GM23338 (cell line): ENCODE results near the gene EXPH5. TPM values are rescaled to one million over a fixed set of nuclear protein-coding genes. Genes with fewer than 3 reads are reported as not detected.

Experiments
- ATAC-seq: fragments of 200-7000 bp; cut with Tn5 transposase; 3 replicates; pipeline ENCODE4 v1.9.1; 2020
- DNase-seq: peaks from one replicate; pipeline ENCODE4 v3.0.0-alpha.2; 2015; ENCODE audit warnings: low spot score
- H2AFZ ChIP-seq: fragments of 200-600 bp; sonication (generic); 2 replicates; pipeline ENCODE4 v1.8.0; 2016; ENCODE audit warnings: antibody characterized with exemption, mild to moderate bottlenecking, moderate library complexity
- H3F3A ChIP-seq: fragments of 200-600 bp; sonication (generic); replicated peaks from 2 replicates; pipeline ENCODE4 v1.8.0; 2017; ENCODE audit warnings: antibody characterized with exemption, mixed run types, low read depth
- H3K27ac ChIP-seq: fragments of 200-600 bp; sonication (generic); 2 replicates; pipeline ENCODE4 v1.6.1; 2016; ENCODE audit warnings: low read depth
- H3K27me3 ChIP-seq: fragments of 200-600 bp; sonication (generic); 2 replicates; pipeline ENCODE4 v1.8.0; 2016; ENCODE audit warnings: mild to moderate bottlenecking, mixed run types, moderate library complexity; ENCODE audit not compliant: insufficient read depth
- H3K36me3 ChIP-seq: fragments of 200-600 bp; sonication (generic); 2 replicates; pipeline ENCODE4 v1.8.0; 2016; ENCODE audit warnings: mild to moderate bottlenecking; ENCODE audit not compliant: insufficient read depth
- H3K4me1 ChIP-seq: fragments of 200-600 bp; sonication (generic); 2 replicates; pipeline ENCODE4 v1.8.0; 2016; ENCODE audit warnings: mild to moderate bottlenecking, moderate library complexity; ENCODE audit not compliant: insufficient read depth
- H3K4me2 ChIP-seq: fragments of 200-600 bp; sonication (generic); 2 replicates; pipeline ENCODE4 v1.7.1; 2017; ENCODE audit warnings: mixed run types
- H3K4me3 ChIP-seq: fragments of 200-600 bp; sonication (generic); 2 replicates; pipeline ENCODE4 v1.6.1; 2016; ENCODE audit warnings: mixed run types
- H3K79me2 ChIP-seq: fragments of 200-600 bp; sonication (generic); replicated peaks from 2 replicates; pipeline ENCODE4 v1.8.0; 2017; ENCODE audit warnings: mild to moderate bottlenecking; ENCODE audit not compliant: insufficient read depth
- H3K9me2 ChIP-seq: fragments of 200-600 bp; sonication (generic); 2 replicates; pipeline ENCODE4 v1.8.0; 2017; ENCODE audit not compliant: insufficient read depth
- H4K20me1 ChIP-seq: fragments of 200-600 bp; sonication (generic); replicated peaks from 2 replicates; pipeline ENCODE4 v1.8.0; 2017; ENCODE audit warnings: mild to moderate bottlenecking; ENCODE audit not compliant: insufficient read depth
- H3K27ac Mint-ChIP-seq: 2 replicates; pipeline ENCODE4 v1.8.0; 2020; ENCODE audit warnings: inconsistent platforms, mild to moderate bottlenecking, moderate library complexity, mixed read lengths
- H3K27me3 Mint-ChIP-seq: 3 replicates; pipeline ENCODE4 v1.8.0; 2022; ENCODE audit warnings: low read depth, mild to moderate bottlenecking, moderate library complexity, mixed read lengths, inconsistent platforms; ENCODE audit not compliant: insufficient read depth, poor library complexity
- H3K36me3 Mint-ChIP-seq: 3 replicates; pipeline ENCODE4 v1.8.0; 2021; ENCODE audit warnings: low read depth, mild to moderate bottlenecking, inconsistent platforms, moderate library complexity, mixed read lengths
- H3K4me1 Mint-ChIP-seq: 3 replicates; pipeline ENCODE4 v1.8.0; 2020; ENCODE audit warnings: mild to moderate bottlenecking, inconsistent platforms, mixed read lengths
- H3K4me3 Mint-ChIP-seq: 3 replicates; pipeline ENCODE4 v1.8.0; 2021; ENCODE audit warnings: moderate library complexity, mild to moderate bottlenecking, inconsistent platforms, mixed read lengths
- H3K9me3 Mint-ChIP-seq: 3 replicates; pipeline ENCODE4 v1.8.0; 2020; ENCODE audit warnings: moderate library complexity, mild to moderate bottlenecking, inconsistent platforms, mixed read lengths
- ETS1 ChIP-seq: IDR thresholded peaks from 2 replicates; pipeline ENCODE4 v1.6.1; 2016; ENCODE audit warnings: antibody characterized with exemption
- EZH2 ChIP-seq: fragments of 200-600 bp; sonication (generic); IDR thresholded peaks from one replicate; pipeline ENCODE4 v1.8.0; 2017; ENCODE audit warnings: antibody characterized with exemption, mild to moderate bottlenecking, low read depth; ENCODE audit not compliant: unreplicated experiment
- EZH2phosphoT487 ChIP-seq: fragments of 200-600 bp; sonication (generic); IDR thresholded peaks from one replicate; pipeline ENCODE4 v1.8.1; 2018; ENCODE audit warnings: antibody characterized with exemption; ENCODE audit not compliant: unreplicated experiment
- JUNB ChIP-seq: IDR thresholded peaks from one replicate; pipeline ENCODE4 v1.6.1; 2016; ENCODE audit warnings: antibody characterized with exemption; ENCODE audit not compliant: unreplicated experiment
- NANOG ChIP-seq: IDR thresholded peaks from 2 replicates; pipeline ENCODE4 v1.6.1; 2016; ENCODE audit warnings: antibody characterized with exemption, borderline replicate concordance
- POLR2AphosphoS5 ChIP-seq: IDR thresholded peaks from 2 replicates; pipeline ENCODE4 v1.6.1; 2016; ENCODE audit warnings: antibody characterized with exemption, low read depth
- REST ChIP-seq: IDR thresholded peaks from one replicate; pipeline ENCODE4 v1.6.1; 2018; ENCODE audit warnings: antibody characterized with exemption; ENCODE audit not compliant: unreplicated experiment
- STAT1 ChIP-seq: IDR thresholded peaks from one replicate; pipeline ENCODE4 v1.6.1; 2016; ENCODE audit warnings: antibody characterized with exemption; ENCODE audit not compliant: unreplicated experiment
- ZNF114 ChIP-seq: fragments of 250-450 bp; sonication (Bioruptor Pico); IDR thresholded peaks from 2 replicates; pipeline ENCODE4 v1.5.0; 2020; ENCODE audit warnings: mild to moderate bottlenecking, moderate library complexity
- ZNF331 ChIP-seq: fragments of 250-450 bp; sonication (Bioruptor Pico); IDR thresholded peaks from 2 replicates; pipeline ENCODE4 v1.5.0; 2020; ENCODE audit warnings: low read depth, mild to moderate bottlenecking, moderate library complexity
- ZNF462 ChIP-seq: fragments of 250-450 bp; sonication (Bioruptor Pico); IDR thresholded peaks from 2 replicates; pipeline ENCODE4 v1.5.0; 2020; ENCODE audit warnings: mild to moderate bottlenecking, moderate library complexity
- polyA plus RNA-seq: library from polyadenylated mRNA; unstranded; fragments of >200 nt; fragmentation: Nextera tagmentation; extraction: Ambion mirVana; gene quantifications from 2 replicates; pipeline ENCODE4 v1.2.1, GENCODE V29; 2016
- total RNA-seq: library from RNA; depleted of rRNA; stranded (reverse); fragments of >200 nt; shearing (Covaris generic); gene quantifications from 2 replicates; pipeline ENCODE4 v1.2.3, GENCODE V29; 2014

The EXPH5 gene
- total and polyA plus RNA-seq, 2 experiments from 2014 or later = 3.6 to 12.6 TPM

GRCh38 chr11:108511851-108512474, 81.6 kb downstream of the EXPH5 start (continued):
- TF ChIP-seq ZNF462 (no peak), ZNF331 (CRISPR knock-in tag) (no peak), JUNB (no peak)

GRCh38 chr11:108508653-108509593, 84.6 kb downstream of the EXPH5 start:
- H3K9me3 Mint-ChIP-seq = no peaks in the 10 kb centered on the region
- H3K27me3 Mint-ChIP-seq = peaks cover 5% of the 10 kb centered on the region
- H3K4me3 Mint-ChIP-seq = no peak overlapping the region
- no peak for TF ChIP-seq POLR2AphosphoS5
- no peak for TF ChIP-seq REST
- TF ChIP-seq NANOG = no peak
- no peak for TF ChIP-seq EZH2
- no peak for TF ChIP-seq EZH2phosphoT487
- TF ChIP-seq ZNF114 (CRISPR knock-in tag) = no peak
- no peak for TF ChIP-seq ETS1
- no peak for TF ChIP-seq ZNF331 (CRISPR knock-in tag)
- no peak for TF ChIP-seq STAT1
- no peak for TF ChIP-seq JUNB

More at GRCh38 chr11:108508653-108509593, 84.6 kb downstream of the EXPH5 start:
- H3F3A ChIP-seq = no peaks in the 10 kb centered on the region
- no peak overlapping the region for H3K4me2 ChIP-seq
- H3K4me1 ChIP-seq = no peaks in the 10 kb centered on the region
- H3K27ac ChIP-seq = no peak overlapping the region
- peaks cover 9% of the 10 kb centered on the region for H3K36me3 Mint-ChIP-seq
- no peaks in the 10 kb centered on the region for H3K27me3 ChIP-seq
- ATAC-seq (no peak), DNase-seq (no peak)
- H2AFZ ChIP-seq = no peak overlapping the region
- peaks cover 8% of the 10 kb centered on the region; the same call in 1 of the 2 replicates for H3K9me2 ChIP-seq
- H3K27ac Mint-ChIP-seq = no peak overlapping the region
- no peaks in the 10 kb centered on the region for H3K79me2 ChIP-seq
- H4K20me1 ChIP-seq = no peaks in the 10 kb centered on the region
- no peak overlapping the region for H3K4me3 ChIP-seq
- H3K36me3 ChIP-seq = peaks cover 14% of the 10 kb centered on the region; the same call in 1 of the 2 replicates
- no peaks in the 10 kb centered on the region for H3K4me1 Mint-ChIP-seq
